Posterior vena cava (tissue), 2 donors: ENCODE measurements around the gene RBM3. TPM values are rescaled to one million over a fixed set of nuclear protein-coding genes. Genes with fewer than 3 reads are reported as not detected.
"Not testable (repeated sequence)": the region's sequence is repeated elsewhere in the genome, so short reads cannot be mapped to it uniquely, and the experiment has no call there.

Source experiments
- DNase-seq: peaks from one replicate; pipeline ENCODE4 v3.0.0-alpha.2; 2020; ENCODE audit warnings: low spot score
- intact Hi-C, 2 donors: fragments of 100-400 bp; cut with DNase I; formaldehyde crosslinking; loops; one replicate each; pipeline versions ENCODE4 v1.14.1 to v1.14.2; 2022 to 2023
- long read RNA-seq, 2 donors: library from polyadenylated mRNA; unstranded; transcript quantifications; one replicate each; pipeline ENCODE4 v2.0.0, GENCODE V29; 2020 to 2021
- total RNA-seq, 2 donors: library from RNA; stranded (reverse); fragmentation: NEBNext Ultra II Directional; extraction: Animal tissue kit (Norgen Biotek cat#: 25700); gene quantifications; one replicate each; pipeline ENCODE4 v1.2.1, GENCODE V29; 2021
- donor health status: DM: yes; HTN: yes; CAD: no.
- donor health status: DM: yes; HTN: yes; CAD: no.

Gene RBM3
- 100 to 1,000 TPM; 246 to 280 TPM for total RNA-seq
- long read RNA-seq, donor 1, transcript RBM3-203 (7 exons, 2,162 nt): major isoform, 64 of 72 reads
- long read RNA-seq, donor 1, partial matches to known transcripts: 2 of 72 reads
- long read RNA-seq, donor 1, other reads (novel, unspliced or antisense): 1 of 72 reads
- long read RNA-seq, donor 2, transcript RBM3-202 (6 exons, 1,130 nt): minor isoform, 13 of 754 reads
- long read RNA-seq, donor 2, transcript RBM3-208 (6 exons, 724 nt): minor isoform, 7 of 754 reads
- long read RNA-seq, donor 2, transcript RBM3-204 (8 exons, 1,375 nt): minor isoform, 6 of 754 reads
- long read RNA-seq, donor 2, transcript RBM3-203 (7 exons, 2,162 nt): major isoform, 692 of 754 reads
- long read RNA-seq, donor 2, partial matches to known transcripts: 14 of 754 reads
- long read RNA-seq, donor 2, other reads (novel, unspliced or antisense): 22 of 754 reads

DNA sequence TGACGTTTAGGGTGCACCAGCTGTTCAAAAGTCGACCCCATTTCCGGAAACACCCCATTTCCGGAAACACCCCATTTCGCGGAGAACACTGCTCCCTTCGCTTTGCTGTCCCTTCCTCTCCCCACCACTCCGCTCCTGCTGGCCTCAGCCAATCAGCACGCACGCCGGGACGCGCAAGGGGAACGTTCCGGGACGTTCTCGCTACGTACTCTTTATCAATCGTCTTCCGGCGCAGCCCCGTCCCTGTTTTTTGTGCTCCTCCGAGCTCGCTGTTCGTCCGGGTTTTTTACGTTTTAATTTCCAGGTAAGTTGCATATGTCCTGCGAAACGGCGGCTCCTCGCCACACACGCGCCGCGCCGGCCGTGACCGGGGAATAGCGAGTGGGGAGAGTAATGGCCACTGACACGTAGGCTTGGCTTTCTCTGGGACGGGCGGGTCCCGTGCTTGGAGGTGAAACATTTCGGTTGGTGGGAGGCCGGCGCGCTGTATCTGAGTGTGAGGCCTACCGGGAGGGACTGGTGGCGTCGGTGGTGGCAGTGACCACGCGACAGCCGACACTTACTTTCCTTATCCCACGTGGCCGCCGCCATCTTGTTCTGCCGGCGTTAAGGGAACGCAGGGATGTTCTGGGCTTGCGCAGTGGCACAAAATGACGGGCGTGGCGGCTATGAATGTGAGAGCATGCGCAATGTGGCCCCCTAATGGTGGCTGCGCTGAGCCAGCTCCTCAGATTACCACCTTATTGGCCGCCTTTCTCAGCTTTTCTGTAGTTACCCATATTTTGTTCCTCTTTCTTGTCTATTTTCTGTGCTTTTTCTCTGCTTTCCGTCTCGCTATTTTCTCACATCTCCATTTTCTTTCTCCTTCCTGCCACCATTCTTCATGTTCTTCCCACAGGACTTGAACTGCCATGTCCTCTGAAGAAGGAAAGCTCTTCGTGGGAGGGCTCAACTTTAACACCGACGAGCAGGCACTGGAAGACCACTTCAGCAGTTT lies at the start of gene RBM3:
Gene RBM3, plus strand, starts transcription at position 215 of the 997 bp plus-strand sequence. Its CDS starts 697 bp downstream, at position 912.
- peak; percentile 98 for DNase-seq
- intact Hi-C loops: no loop called here

DNA sequence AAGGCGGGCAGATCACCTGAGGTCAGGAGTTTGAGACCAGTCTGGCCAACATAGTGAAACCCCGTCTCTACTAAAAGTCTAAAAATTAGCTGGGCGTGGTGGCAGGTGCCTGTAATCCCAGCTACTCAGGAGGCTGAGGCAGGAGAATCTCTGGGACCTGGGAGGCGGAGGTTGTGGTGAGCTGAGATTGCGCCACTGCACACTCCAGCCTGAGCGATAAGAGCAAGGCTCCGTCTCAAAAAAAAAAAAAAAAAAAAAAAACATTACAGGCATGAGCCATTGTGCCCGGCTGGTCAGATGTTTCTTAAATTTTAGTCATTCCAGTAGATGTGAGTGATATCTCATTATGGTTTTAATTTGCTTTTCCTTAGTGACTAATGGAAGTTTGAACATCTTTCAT lies 48.4 kb upstream of the RBM3 start:
- intact Hi-C loops, DNase-seq: not testable (repeated sequence)

DNA sequence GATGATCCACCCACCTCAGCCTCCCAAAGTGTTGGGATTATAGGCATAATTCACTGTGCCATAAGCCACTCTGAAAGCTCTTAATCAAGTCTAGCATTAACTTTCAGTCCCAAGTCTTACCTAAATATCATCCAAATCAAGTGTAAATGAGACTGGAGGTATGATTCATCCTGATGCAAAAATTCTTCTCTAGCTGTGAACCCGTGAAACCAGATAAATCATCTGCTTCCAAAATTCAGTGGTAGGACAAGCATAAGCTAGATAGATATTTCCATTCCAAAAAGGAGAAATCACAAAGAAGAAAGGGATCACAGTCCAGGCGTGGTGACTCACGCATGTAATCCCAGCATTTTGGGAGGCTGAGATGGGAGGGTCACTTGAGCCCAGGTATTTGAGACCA lies 43.5 kb upstream of the RBM3 start:
- DNase-seq: no peak
- intact Hi-C loops: no loop called here

DNA sequence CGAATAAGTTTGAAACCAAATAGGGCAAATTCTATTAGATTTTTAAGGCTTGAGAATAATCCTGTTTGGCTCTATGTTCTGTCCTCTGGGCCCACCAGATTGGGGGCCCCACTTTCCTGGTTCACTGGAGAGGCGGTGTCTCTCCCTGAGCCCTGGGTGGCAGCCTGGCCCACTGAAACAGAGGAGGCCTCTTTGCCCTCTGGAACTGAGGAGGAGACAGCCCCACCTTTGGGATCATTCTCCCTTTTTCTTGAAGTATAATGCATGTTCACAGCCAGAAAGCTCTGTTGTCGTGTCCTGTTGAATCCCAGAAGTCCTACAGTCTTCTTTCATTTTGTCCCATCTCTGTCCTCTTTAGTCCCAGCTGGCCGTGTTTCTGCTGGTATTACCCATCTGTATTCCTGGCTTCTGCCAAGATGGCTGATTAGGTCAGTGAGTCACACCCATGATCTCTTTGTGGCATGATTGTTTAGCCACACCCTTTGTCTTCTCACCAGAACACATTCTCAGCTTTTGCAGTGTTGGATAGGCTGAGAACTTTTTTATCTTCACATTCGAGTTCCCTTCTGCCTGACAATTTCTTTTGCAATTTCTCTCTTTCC lies 42.8 kb upstream of the RBM3 start:
- intact Hi-C loops: no loop called here
- no peak for DNase-seq

DNA sequence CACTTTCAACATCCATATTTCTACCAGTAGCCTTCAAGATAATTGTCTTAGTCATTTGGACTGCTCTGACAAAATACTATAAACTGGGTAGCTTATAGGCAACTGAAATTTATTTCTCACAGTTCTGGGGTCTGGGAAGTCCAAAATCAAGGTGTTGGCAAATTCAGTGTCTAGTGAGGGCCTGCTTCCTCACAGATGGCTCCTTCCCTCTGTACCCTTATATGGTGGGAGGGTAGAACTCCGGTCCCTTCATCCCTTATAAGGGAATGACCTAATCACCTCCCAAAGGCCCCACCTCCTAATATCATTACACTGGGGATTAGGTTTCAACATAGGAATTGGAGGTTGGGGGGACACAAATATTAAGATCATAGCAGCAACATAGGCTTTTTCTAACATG lies 42.1 kb upstream of the RBM3 start:
- DNase-seq: no peak
- intact Hi-C loops: no loop called here

DNA sequence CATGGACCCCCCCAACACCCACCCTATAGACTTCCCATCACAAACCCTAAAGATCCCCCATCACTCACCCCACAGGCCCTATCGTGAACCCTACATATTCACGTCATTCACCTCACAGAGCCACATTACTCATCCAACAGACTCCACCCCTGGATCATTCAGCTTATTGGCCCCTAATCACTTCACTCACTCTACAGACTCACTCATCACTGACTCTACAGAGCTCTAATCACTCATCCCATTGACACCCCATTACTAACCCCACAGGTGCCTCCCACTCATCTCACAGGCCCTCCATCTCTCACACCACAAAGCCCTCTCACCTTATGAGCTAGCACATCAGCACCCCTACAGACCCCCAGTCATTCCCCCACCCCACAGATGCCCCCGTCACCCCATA lies 41.1 kb upstream of the RBM3 start:
- intact Hi-C loops: no loop called here

DNA sequence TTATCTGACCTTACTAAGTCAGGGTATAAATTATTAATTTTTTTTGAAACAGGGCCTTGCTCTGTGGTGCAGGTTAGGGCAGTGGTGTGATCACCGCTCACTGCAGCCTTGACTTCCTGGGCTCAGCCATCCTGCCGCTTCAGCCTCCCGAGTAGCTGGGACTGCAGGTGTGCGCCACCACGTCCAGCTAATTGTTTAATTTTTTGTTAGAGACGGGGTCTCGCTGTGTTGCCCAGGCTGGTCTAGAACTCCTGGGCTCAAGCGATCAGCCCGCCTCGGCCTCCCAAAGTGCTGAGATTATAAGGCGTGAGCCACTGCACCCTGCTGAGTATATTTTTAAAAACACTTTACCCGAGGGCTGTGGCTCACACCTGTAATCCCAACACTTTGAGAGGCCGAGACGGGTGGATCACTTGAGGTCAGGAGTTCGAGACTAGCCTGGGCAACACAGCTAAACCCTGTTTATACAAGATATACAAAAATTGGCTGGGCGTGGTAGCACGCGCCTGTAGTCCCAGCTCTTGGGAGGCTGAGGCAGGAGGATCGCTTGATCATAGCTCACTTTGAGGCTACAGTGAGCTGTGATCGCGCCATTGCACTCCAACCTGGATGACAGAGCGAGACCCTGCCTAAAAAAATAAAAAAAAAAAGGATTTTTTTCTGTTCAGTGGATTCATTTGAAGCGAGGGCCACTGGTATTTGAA lies 35.5 kb upstream of the RBM3 start:
- no peak for DNase-seq
- intact Hi-C loops: no loop called here

More for the DNA sequence above, 41.1 kb upstream of the RBM3 start:
- no peak for DNase-seq

DNA sequence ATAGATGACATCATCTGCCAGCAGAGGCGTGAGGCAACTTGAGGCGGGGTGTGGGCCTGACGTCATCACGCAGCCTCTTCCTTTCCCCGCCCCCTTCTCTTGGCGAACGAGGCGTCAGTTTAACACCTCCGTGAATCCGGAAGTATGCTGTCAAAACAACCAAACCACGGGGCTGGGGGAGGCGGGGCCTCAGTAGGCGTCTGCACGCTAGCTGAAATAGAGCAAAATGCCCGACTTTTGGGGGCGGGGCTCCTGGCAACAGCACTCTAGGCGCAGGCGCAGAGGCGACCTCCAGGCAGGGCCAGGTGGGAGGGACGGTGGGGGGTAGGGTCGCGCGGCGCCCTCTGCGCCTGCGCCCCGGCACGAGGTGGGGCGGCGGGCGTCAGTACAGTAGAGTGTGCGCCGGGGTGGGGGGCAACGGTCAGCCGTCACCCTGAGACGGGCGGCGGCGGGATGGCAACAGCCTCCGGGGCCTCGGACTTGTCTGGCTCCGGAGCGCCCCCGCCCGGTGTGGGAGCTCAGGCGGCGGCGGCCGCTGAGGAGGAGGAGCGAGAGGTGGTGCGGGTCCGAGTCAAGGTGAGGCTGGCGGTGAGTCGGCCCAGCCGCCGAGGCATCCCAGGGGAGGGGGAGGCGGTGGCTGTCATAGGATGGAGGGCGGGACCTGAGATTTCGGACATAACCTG lies 34.8 kb upstream of the RBM3 start, which contains the start of gene TBC1D25:
Gene TBC1D25, plus strand, starts transcription at position 370 of the 683 bp plus-strand sequence. Its CDS starts 84 bp downstream, at position 454.
- intact Hi-C loops: no loop called here
- peak; percentile 99 for DNase-seq

DNA sequence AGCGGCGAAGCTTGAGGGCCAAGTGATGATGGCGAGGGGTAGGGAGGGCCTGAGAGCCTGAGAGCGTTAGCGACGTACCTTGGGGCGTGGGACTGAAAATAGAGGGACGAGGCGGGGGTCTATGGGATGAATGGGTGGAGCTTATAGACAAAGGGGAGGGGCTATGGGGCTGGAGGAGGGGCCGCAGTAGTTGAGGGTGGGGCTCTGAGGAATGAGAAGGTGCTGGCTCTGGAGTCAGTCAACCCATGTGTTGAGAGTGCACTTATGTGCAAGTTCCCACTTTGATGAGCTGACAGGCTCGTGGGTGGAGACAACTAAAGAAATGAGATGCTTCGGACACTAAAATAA lies 34.3 kb upstream of the RBM3 start:
- intact Hi-C loops: no loop called here
- no peak for DNase-seq

DNA sequence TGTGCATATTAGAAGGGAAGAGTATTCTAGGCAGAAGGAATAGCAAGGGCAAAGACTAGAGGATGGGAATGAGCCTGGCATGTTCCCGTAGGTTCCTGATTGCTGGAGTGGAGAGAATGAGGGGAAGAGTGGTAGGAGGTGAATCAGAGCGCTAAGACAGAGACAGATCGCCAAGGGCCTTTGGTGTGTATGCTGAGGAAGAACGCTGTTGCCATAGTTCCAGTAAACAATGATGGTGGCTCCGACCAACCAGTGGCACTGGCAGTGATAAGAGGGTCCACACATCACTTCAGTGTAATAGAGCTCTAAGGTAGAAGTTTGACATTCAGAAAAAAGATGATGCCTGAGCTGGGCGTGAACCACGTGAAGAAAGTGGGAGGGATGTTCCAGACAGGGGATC lies 33.8 kb upstream of the RBM3 start:
- DNase-seq: no peak
- intact Hi-C loops: no loop called here

DNA sequence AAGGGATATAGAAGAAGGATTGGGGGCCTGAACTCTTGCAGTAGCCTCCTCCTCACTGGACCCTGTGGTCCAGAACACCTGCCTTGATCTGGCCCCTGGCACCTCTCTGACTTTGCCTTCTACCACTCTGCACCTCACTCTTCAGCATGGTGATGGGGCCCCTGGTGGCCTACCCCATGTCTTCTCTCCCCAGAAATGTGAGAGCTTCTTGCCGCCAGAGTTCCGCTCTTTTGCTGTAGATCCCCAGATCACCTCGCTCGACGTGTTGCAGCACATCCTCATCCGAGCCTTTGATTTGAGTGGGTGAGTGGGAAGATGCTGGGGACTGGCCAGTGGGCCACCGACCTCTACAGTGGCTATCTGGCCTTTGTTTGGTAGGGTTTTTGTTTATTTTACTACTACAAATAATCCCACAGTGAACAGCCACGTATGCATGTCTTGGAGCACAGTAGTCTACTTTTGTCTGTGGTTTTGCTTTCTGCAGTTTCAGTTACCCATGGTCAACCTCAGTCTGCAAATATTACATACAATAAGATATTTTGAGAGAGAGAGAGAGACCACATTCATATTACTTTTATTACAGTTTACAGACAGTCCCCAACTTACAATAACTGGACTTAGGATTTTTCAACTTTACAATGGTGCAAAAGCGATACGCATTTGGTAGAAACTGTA lies 33.0 kb upstream of the RBM3 start:
- intact Hi-C loops: no loop called here

DNA sequence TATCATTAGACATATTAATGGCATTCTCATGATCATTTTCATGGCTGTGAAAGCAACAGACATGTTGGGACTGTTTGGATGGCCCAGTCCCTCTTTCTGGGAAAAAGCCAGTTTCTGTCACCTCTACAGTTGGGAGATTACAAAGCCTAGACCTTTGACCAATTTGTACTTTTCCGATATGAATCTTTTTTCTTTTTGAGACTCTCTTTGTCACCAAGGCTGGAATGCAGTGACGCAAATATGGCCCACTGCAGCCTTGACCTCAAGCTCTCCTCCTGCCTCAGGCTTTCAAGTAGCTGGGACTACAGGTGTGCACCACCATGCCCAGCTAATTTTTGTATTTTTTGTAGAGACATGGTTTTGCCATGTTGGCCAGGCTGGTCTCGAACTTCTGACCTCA lies 25.4 kb upstream of the RBM3 start:
- intact Hi-C loops: no loop called here
- DNase-seq: no peak

More for the DNA sequence above, 33.0 kb upstream of the RBM3 start:
- no peak for DNase-seq

DNA sequence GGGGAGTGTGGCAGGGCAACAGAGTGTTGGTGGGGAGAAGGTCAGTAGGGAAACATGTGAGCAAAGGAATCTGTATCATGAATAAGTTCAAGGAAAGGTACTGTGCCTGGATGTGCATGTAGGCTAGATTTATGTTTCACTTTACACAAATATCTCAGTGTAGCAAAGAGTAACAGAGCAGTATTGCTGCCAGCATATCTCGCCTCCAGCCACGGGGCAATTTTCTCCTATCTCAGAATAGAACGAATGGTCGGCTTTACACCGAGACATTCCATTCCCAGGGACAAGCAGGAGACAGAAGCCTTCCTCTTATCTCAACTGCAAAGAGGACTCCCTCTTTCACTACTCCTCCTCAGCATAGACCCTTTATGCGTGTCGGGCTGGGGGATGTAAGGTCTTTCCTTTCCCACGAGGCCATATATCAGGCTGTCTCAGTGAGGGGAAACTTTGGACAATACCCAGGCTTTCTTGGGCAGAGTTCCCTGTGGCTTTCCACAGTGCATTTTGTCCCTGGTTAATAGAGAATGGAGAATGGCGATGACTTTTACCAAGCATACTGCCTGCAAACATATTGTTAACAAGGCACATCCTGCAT lies 18.5 kb upstream of the RBM3 start:
- peak; percentile 5 for DNase-seq
- intact Hi-C loops: not testable (repeated sequence)

DNA sequence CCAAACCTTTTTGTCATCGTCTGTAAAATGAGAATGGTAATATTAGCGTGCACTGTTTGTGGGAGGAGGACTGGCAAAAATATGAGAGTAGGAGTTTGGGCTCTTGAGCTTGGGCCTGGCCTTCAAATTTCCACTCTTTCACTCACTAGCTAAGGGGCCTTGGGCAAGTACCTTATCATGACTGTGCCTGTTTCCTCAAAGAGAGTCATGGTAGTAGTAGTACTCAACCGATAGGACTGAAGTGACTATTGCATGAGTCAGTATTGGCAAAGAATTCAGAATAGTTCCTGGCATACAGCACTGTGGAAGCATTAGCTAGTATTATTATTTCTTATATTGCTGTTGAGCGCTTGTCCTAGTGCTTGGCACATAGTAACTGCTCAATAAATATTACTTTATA lies 16.0 kb upstream of the RBM3 start:
- intact Hi-C loops: no loop called here
- DNase-seq: no peak

DNA sequence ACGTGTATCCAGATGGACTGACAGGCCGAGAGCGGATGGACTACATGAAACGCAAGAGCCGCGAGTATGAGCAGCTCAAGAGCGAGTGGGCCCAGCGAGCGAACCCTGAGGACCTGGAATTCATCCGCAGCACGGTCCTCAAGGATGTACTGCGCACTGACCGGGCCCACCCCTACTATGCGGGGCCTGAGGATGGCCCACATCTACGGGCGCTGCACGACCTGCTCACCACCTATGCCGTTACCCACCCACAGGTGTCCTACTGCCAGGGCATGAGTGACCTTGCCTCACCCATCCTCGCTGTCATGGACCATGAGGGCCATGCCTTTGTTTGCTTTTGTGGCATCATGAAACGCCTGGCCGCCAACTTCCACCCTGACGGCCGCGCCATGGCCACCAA lies 14.6 kb upstream of the RBM3 start:
- DNase-seq: no peak
- intact Hi-C loops: no loop called here

DNA sequence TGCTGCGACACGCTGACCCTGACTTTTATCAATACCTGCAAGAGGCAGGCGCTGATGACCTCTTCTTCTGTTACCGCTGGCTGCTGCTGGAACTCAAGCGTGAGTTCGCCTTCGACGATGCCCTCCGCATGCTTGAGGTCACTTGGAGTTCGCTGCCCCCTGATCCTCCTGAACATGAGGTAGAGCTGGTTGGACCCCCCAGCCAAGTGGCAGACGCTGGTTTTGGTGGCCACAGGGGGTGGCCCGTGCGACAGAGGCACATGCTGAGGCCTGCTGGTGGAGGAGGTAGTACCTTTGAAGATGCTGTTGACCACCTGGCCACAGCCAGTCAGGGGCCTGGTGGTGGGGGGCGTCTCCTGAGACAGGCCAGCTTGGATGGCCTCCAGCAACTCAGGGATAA lies 14.2 kb upstream of the RBM3 start:
- intact Hi-C loops: no loop called here
- DNase-seq: no peak

DNA sequence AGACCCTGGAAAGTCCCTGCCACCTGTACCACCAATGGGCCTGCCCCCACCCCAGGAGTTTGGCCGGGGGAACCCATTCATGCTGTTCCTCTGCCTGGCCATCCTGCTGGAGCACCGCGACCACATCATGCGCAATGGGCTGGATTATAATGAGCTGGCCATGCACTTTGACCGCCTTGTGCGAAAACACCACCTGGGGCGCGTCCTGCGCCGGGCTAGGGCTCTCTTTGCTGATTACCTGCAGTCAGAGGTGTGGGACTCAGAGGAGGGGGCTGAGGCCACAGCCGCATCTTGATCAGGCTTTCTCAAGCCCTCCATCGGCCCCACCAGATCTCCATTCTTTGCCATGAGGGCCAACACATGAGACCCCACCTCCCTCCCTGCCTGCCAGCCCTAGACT lies 13.6 kb upstream of the RBM3 start:
- intact Hi-C loops: no loop called here
- no peak for DNase-seq

DNA sequence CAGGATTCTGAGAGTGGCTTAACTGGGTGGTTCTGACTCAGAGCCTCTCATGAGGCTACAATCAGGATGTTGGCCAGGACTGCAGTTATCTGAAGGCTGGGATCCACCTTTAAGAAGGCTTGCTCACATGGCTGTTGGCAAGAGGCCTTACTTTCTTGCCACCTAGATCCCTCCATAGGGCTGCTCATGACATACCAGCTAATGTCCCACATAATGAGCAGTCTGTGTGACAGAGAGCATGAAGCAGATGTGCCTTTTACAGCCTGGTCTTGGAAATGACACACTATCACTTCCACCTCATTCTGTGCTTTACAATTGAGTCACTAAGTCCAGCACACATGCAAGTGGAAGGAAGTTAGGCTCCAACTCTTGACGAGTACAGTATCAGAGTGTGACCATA lies 4.3 kb upstream of the RBM3 start:
- intact Hi-C loops: no loop called here
- DNase-seq: no peak
